ENCODE measurements around the gene SAMM50. TPM values are rescaled to one million over a fixed set of nuclear protein-coding genes. Genes with fewer than 3 reads are reported as not detected.

SAMM50 gene
- total RNA-seq, 1 donor from 2014 or later, result 57.5 TPM

GRCh38 chr22:43998679-43999264 is 43.5 kb downstream of the SAMM50 start:
- H3K4me3 Mint-ChIP-seq, result no peak overlapping the region
- no peak for TF ChIP-seq CTCF (conservative IDR thresholded peaks at IDR 0.05)
- no peaks in the 10 kb centered on the region for H3K27me3 Mint-ChIP-seq
- peaks cover 28% of the 10 kb centered on the region for H3K4me1 Mint-ChIP-seq (ENCODE audit: unreplicated experiment)
- no peak overlapping the region for H3K27ac Mint-ChIP-seq
- no peaks in the 10 kb centered on the region for H3K9me3 Mint-ChIP-seq
- DNase-seq (ENCODE audit: extremely low spot score, unreplicated experiment), result no peak
- H3K36me3 Mint-ChIP-seq, result peaks cover 33% of the 10 kb centered on the region

- H3K4me1 Mint-ChIP-seq (ENCODE audit: unreplicated experiment), result peaks cover 30% of the 10 kb centered on the region
- H3K9me3 Mint-ChIP-seq, result no peaks in the 10 kb centered on the region
- no peak for DNase-seq (ENCODE audit: extremely low spot score, unreplicated experiment)
- no peaks in the 10 kb centered on the region for H3K27me3 Mint-ChIP-seq
- peaks cover 30% of the 10 kb centered on the region for H3K36me3 Mint-ChIP-seq
- H3K27ac Mint-ChIP-seq, result no peak overlapping the region
- TF ChIP-seq CTCF (conservative IDR thresholded peaks at IDR 0.05), result no peak
- H3K4me3 Mint-ChIP-seq, result no peak overlapping the region
These were observed 44.1 kb downstream of the SAMM50 start for GRCh38 chr22:43999378-43999777.

- Mint-ChIP-seq H3K27ac (no peak overlapping the region), H3K4me3 (no peak overlapping the region), H3K9me3 (no peaks in the 10 kb centered on the region), H3K36me3 (peaks cover 23% of the 10 kb centered on the region), H3K4me1 (ENCODE audit: unreplicated experiment) (peaks cover 30% of the 10 kb centered on the region), H3K27me3 (no peaks in the 10 kb centered on the region)
- no peak for DNase-seq (ENCODE audit: extremely low spot score, unreplicated experiment)
- TF ChIP-seq CTCF (conservative IDR thresholded peaks at IDR 0.05), result no peak
These were observed 44.9 kb downstream of the SAMM50 start for GRCh38 chr22:44000123-44000522.

- Mint-ChIP-seq H3K36me3 (peaks cover 25% of the 10 kb centered on the region), H3K4me3 (no peak overlapping the region), H3K27me3 (no peaks in the 10 kb centered on the region)
These were observed 46.3 kb downstream of the SAMM50 start for GRCh38 chr22:44001521-44001920.

GRCh38 chr22:44002324-44002723 is 47.1 kb downstream of the SAMM50 start:
- Mint-ChIP-seq H3K4me1 (ENCODE audit: unreplicated experiment) (peaks cover 30% of the 10 kb centered on the region), H3K4me3 (no peak overlapping the region), H3K27me3 (no peaks in the 10 kb centered on the region), H3K36me3 (peaks cover 26% of the 10 kb centered on the region), H3K9me3 (no peaks in the 10 kb centered on the region), H3K27ac (no peak overlapping the region)
- TF ChIP-seq CTCF (conservative IDR thresholded peaks at IDR 0.05), result no peak
- no peak for DNase-seq (ENCODE audit: extremely low spot score, unreplicated experiment)

More at GRCh38 chr22:44001521-44001920, 46.3 kb downstream of the SAMM50 start:
- TF ChIP-seq CTCF (conservative IDR thresholded peaks at IDR 0.05), result no peak
- Mint-ChIP-seq H3K4me1 (ENCODE audit: unreplicated experiment) (peaks cover 30% of the 10 kb centered on the region), H3K27ac (no peak overlapping the region), H3K9me3 (no peaks in the 10 kb centered on the region)
- no peak for DNase-seq (ENCODE audit: extremely low spot score, unreplicated experiment)

- no peak for TF ChIP-seq CTCF (conservative IDR thresholded peaks at IDR 0.05)
- no peak overlapping the region for H3K27ac Mint-ChIP-seq
- no peak for DNase-seq (ENCODE audit: extremely low spot score, unreplicated experiment)
- H3K36me3 Mint-ChIP-seq, result peaks cover 28% of the 10 kb centered on the region
- no peaks in the 10 kb centered on the region for H3K27me3 Mint-ChIP-seq
- H3K9me3 Mint-ChIP-seq, result no peaks in the 10 kb centered on the region
- H3K4me3 Mint-ChIP-seq, result no peak overlapping the region
- H3K4me1 Mint-ChIP-seq (ENCODE audit: unreplicated experiment), result peaks cover 30% of the 10 kb centered on the region
These were observed 47.8 kb downstream of the SAMM50 start for GRCh38 chr22:44002997-44003396.
